Measurements from ENCODE around the gene ERMARD.

ERMARD gene

DNA sequence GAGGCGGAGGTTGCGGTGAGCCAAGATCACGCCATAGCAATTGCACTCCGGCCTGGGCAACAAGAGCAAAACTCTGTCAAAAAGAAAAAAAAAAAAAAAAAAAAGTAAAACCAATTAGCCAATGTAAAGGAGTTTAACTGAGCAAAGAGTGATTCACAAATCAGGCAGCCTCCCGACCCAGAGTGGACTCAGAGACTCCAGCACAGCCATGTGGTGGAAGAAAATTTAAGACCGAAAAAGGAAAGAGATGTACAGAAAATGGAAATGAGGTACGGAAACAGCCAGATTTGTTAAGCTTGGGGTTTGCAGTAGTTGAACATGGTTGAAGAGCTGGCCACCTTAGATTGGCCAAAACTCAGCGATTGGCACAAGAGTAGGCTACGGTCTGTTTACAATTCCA, 51.4 kb downstream of the ERMARD start:
- DNase-seq (ENCODE audit: low read depth): no peak

DNA sequence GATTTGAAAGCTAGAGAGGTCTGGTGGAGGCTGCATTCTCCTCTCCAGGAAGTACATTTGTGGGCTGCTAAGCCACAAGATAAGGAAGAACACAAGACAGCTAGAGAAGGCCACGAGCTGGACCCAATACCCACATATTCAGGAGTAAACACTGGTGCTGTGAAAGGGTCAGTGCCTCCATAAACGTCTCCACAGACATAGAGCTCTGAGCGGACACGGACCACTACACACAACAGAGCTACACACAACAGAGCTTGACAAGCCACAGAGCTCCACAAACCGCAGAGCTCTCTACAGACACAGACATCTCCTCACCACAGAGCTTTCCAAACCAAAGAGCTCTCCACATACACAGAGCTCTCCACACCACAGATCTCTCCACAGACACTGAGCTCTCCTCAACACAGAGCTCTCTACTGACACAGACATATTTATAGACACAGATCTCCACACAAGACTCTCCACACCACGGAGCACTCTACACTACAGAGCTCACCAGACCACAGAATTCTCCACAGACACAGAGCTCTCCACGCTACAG, 51.9 kb downstream of the ERMARD start:
- no peak for DNase-seq (ENCODE audit: low read depth)

- DNase-seq (ENCODE audit: low read depth): no peak
These were observed 52.5 kb downstream of the ERMARD start for GRCh38 chr6:169803816-169804340.

- DNase-seq (ENCODE audit: low read depth): no peak
These were observed 53.0 kb downstream of the ERMARD start for GRCh38 chr6:169804427-169804826.

- DNase-seq (ENCODE audit: low read depth): no peak
These were observed 53.9 kb downstream of the ERMARD start for GRCh38 chr6:169805242-169805838.

- no peak for DNase-seq (ENCODE audit: low read depth)
These were observed 55.3 kb downstream of the ERMARD start for GRCh38 chr6:169806701-169807100.

GRCh38 chr6:169807229-169807628, 55.8 kb downstream of the ERMARD start:
- no peak for DNase-seq (ENCODE audit: low read depth)

DNA sequence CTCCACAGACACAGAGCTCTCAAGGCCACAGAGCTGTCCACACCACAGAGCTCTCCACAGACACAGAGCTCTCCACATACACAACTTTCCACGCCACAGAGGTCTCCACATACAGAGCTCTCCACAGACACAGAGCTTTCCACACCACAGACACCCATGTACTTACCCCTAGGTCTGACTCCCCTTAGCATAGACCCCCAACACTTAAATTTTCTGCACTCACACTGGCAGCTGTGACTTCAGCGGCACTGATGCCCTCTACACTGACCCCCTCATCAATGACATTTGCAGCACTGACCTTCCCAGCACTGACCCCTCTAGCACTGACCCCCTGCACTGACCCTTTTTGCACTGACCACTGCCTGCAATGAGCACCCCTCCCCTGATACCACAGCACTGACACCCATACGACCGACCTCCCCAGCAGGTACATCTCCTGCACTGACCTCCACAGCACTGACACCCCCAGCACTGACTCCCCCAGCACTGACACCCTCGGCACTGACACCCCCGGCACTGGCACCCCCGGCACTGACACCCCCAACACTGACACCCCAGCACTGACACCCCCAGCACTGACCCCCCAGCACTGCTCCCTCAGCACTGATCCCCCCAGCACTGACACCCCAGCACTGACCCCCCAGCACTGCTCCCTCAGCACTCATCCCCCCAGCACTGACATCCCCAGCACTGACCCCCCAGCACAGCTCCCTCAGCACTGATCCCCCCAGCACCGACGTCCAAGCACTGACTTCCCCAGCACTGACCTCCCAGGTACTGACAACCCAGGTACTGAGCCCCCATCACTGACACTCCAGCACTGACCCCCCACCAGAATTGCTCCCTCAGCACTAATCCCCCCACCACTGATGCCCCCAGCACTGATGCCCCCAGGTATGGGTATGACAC, 56.5 kb downstream of the ERMARD start:
- DNase-seq (ENCODE audit: low read depth): no peak

GRCh38 chr6:169808608-169808967, 57.2 kb downstream of the ERMARD start:
- DNase-seq (ENCODE audit: low read depth): no peak

GRCh38 chr6:169809386-169809785, 58.0 kb downstream of the ERMARD start:
- no peak for DNase-seq (ENCODE audit: low read depth)

- DNase-seq (ENCODE audit: low read depth): no peak
These were observed 58.9 kb downstream of the ERMARD start for GRCh38 chr6:169810066-169810989.

DNA sequence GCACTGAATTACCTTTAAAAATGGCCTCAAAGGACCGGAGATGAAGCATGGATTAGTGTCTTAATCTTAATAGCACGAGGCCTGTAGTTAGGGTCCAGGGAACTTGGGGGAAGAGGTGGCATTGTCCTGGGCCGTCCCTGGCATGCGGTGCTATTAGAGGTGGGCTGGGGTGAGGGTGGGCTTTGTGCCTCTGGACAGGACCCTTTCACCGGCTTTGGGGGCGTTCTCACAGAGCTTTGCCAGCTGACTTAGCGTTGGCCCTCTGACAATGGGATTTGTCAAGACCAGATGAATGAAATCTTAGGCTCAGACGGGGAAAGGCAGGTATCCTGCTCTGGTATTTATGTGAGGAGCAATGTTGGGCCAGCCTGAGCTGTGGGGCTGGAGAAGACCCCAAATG, 59.6 kb downstream of the ERMARD start:
- no peak for DNase-seq (ENCODE audit: low read depth)

DNA sequence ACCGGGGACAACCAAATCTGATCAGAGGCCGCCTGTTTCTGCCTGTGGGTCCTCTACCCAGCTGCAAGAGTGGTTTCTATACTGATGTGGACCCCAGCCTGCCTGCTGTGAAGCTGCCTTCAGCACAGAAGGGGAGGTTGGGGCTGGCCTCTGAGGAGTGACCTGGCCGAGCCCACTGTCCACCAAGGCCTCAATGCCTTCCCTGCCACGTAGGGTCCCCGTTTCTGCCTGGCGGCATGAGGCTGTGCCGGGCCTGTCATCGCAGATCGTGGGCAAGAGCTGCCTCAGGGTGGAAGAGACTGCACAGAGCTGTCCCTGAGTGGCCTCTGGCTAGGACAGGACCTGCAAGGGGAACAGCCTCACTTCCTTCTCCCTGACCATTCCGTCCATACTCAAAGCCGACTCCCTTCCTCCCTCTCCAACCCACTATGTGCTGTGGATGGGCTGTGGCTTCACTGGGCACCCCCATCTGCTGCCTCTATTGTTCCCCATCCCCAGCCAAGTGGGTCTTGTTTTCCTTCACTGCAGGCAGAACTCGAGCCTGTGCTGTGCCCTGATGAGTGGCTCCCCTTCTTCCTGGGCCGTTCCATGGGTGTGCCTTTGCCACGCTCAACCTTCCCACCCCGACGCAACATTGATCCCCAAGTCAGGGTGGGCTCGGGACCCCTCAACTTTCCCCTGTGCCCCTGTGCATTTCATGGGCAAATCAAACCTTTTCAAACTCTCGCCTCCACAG, 60.3 kb downstream of the ERMARD start:
- no peak for DNase-seq (ENCODE audit: low read depth)

GRCh38 chr6:169812257-169812644, 60.8 kb downstream of the ERMARD start:
- DNase-seq (ENCODE audit: low read depth): no peak

DNA sequence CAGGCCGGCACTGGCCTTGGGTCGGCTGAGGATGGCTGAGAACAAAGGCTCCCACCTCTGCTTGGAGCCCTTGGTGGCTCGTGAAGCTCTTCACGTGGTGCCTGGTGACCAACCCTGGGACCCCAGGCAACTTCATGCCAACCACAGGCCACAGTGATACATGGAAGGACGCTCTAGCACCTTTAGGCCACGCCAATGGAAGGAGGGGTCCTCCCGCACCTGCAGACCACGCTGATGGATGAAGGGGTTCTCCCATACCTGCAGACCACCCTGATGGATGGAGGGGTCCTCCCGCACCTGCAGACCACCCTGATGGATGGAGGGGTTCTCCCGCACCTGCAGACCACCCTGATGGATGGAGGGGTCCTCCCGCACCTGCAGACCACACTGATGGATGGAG, 62.5 kb downstream of the ERMARD start:
- no peak for DNase-seq (ENCODE audit: low read depth)

DNA sequence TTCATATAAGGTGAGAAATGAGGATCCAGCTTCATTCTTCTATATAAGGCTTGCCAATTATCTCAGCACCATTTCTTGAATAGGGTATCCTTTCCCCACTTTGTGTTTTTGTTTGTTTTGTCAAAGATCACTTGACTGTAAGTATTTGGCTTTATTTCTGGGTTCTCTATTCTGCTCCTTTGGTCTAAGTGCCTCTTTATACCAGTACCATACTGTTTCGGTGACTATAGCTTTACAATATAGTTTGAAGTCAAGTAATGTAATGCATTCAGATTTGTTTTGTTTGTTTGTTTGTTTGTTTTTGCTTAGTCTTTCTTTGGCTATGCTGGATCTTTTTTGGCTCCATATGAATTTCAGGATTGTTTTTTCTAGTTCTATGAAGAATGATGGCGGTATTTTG, 64.6 kb downstream of the ERMARD start:
- DNase-seq (ENCODE audit: low read depth): no peak

DNA sequence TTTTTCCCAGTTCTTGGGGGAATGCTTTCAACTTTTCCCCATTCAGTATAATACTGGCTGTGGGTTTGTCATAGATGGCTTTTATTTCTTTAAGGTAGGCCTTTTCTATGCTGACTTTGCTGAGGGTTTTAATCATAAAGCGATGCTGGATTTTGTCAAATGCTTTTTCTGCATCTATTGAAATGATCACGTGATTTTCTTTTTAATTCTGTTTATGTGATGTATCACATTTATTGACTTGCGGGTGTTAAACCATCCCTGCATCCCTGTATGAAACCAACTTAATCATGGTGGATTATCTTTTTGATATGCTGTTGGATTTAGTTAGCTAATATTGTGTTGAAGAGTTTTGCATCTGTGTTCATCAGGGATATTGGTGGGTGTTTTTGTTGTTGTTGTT, 65.6 kb downstream of the ERMARD start:
- DNase-seq (ENCODE audit: low read depth): no peak

- no peak for DNase-seq (ENCODE audit: low read depth)
These were observed 68.9 kb downstream of the ERMARD start for GRCh38 chr6:169820358-169820757.

DNA sequence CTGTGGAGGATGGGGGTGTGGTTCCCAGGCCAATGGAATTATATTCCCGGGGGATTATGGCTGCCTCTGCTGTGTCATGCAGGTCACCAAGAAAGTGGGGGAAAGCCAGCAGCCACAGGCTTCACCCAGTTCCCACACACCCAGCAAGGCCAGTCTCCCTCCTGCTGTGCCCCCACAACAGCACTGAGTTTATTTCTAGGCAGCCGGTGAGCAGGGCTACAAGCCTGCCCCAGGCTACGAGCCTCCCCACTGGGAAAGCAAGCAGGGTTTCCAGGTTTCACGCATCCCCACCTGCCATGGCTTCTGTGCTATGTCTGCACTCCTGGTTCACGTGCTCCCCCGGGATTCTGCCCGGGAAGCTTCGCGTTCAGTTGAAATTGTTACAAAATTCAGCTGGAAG, 72.6 kb downstream of the ERMARD start:
- DNase-seq (ENCODE audit: low read depth): no peak

- no peak for DNase-seq (ENCODE audit: low read depth)
These were observed 73.6 kb downstream of the ERMARD start for GRCh38 chr6:169824848-169825557.
